Gastroesophageal sphincter (tissue), 4 donors: ENCODE data around the gene TACR1. TPM values are rescaled to one million over a fixed set of nuclear protein-coding genes. Genes with fewer than 3 reads are reported as not detected.
"Not testable (repeated sequence)": the region's sequence is repeated elsewhere in the genome, so short reads cannot be mapped to it uniquely, and the experiment has no call there.

Experiments
- ATAC-seq: fragments of 150-250 bp; one replicate; pipeline ENCODE4 v1.9.1; 2016; ENCODE audit warnings: mild to moderate bottlenecking, moderate library complexity
- H3K27ac ChIP-seq, 4 donors: fragments of 200-600 bp; sonication (generic) in 3 of 4; 1 replicate in 3 of 4; 2 replicates in 1 of 4; pipeline ENCODE4 v1.5.1; 2016 to 2019
- H3K27me3 ChIP-seq: fragments of 200-600 bp; sonication (generic); one replicate; pipeline ENCODE4 v1.5.1; 2019
- H3K36me3 ChIP-seq, 2 donors: fragments of 200-600 bp; sonication (generic); one replicate each; pipeline ENCODE4 v1.5.1; 2019; ENCODE audit warnings: control low read depth in 1 of 2
- H3K4me1 ChIP-seq, 3 donors: fragments of 200-600 bp; sonication (generic); 1 replicate in 2 of 3; 2 replicates in 1 of 3; pipeline ENCODE4 v1.5.1; 2016 to 2019; ENCODE audit warnings: control low read depth in 2 of 3
- H3K4me3 ChIP-seq, 2 donors: fragments of 200-600 bp; sonication (generic); one replicate each; pipeline ENCODE4 v1.5.1; 2019; ENCODE audit warnings: mild to moderate bottlenecking in 1 of 2, moderate library complexity in 1 of 2
- H3K9me3 ChIP-seq, 3 donors: fragments of 200-600 bp; sonication (generic); one replicate each; pipeline ENCODE4 v1.5.1; 2017 to 2019; ENCODE audit warnings: control low read depth in 2 of 3
- EP300 ChIP-seq: sonication (generic); formaldehyde crosslinking; IDR thresholded peaks from one replicate; pipeline ENCODE4 v1.6.1; 2017; ENCODE audit warnings: antibody characterized with exemption, mild to moderate bottlenecking
- POLR2A ChIP-seq, 2 donors: fragments of 450-650 bp; IDR thresholded peaks; one replicate each; pipeline ENCODE4 v1.6.1; 2017; ENCODE audit warnings: antibody characterized with exemption in 2 of 2, mild to moderate bottlenecking in 2 of 2, moderate library complexity in 1 of 2
- POLR2AphosphoS5 ChIP-seq: sonication (generic); formaldehyde crosslinking; IDR thresholded peaks from one replicate; pipeline ENCODE4 v1.6.1; 2017; ENCODE audit warnings: antibody characterized with exemption
- WGBS, 2 donors: methylation state at CpG; one replicate each; pipeline ENCODE4 v1.1.5; 2018; ENCODE audit warnings: low coverage in 1 of 2; 5-methylcytosine and 5-hydroxymethylcytosine counted together
- total RNA-seq, 4 donors: library from RNA; depleted of rRNA; stranded (reverse); fragments of >200 nt; gene quantifications; one replicate each; pipeline ENCODE4 v1.1.0, GENCODE V29; 2016
- TF ChIP-seq, protein P1 (sequence below), 4 experiments: fragments of 200-600 bp in 2 of 4; fragments of 450-650 bp in 2 of 4; sonication (generic) in 1 of 4; IDR thresholded peaks; one replicate each; pipeline ENCODE4 v1.5.1; 2017 to 2019; ENCODE audit warnings: antibody characterized with exemption in 4 of 4, mild to moderate bottlenecking in 2 of 4, moderate library complexity in 2 of 4

Gene TACR1
- total RNA-seq, 4 donors from 2014 or later, result 2.0 to 4.2 (median 2.9) TPM

DNA sequence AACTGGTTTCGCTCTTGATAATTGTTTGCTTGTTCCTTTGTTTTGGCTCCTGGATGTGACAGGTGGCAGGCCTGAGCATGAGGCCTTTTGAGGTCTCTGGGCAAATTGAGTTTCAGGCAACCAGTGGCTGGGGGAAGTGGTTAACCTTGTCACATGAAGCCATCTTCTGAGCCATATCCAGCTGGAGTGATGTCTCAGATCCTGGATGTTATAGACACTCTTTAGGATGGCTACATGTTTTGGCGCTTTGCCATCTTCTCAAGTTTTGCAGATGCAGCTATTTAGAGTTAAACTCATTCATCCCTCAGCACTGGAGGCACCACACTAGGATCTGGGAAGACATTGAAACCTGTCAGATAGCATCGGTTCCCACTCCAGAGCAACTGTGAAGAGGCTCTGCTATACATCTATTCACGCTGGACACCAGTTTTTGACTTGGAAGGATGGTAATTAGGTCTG, 25.3 kb upstream of the TACR1 start:
- TF ChIP-seq, protein P1, sequence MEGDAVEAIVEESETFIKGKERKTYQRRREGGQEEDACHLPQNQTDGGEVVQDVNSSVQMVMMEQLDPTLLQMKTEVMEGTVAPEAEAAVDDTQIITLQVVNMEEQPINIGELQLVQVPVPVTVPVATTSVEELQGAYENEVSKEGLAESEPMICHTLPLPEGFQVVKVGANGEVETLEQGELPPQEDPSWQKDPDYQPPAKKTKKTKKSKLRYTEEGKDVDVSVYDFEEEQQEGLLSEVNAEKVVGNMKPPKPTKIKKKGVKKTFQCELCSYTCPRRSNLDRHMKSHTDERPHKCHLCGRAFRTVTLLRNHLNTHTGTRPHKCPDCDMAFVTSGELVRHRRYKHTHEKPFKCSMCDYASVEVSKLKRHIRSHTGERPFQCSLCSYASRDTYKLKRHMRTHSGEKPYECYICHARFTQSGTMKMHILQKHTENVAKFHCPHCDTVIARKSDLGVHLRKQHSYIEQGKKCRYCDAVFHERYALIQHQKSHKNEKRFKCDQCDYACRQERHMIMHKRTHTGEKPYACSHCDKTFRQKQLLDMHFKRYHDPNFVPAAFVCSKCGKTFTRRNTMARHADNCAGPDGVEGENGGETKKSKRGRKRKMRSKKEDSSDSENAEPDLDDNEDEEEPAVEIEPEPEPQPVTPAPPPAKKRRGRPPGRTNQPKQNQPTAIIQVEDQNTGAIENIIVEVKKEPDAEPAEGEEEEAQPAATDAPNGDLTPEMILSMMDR (IDR thresholded peaks at IDR 0.05), result no peak
- TF ChIP-seq EP300, result no peak
- TF ChIP-seq POLR2AphosphoS5, result no peak
- TF ChIP-seq POLR2A (IDR thresholded peaks at IDR 0.05), result no peak
- ATAC-seq, result no peak
- WGBS, 2 donors, result 83 to 90% methylated on average over 3 to 4 of the region's 4 CpGs
- Histone ChIP-seq H3K27me3 (no peaks in the 10 kb centered on the region), H3K27ac (no peak overlapping the region), H3K4me1 (no peaks in the 10 kb centered on the region), H3K36me3 (no peaks in the 10 kb centered on the region), H3K9me3 (no peaks in the 10 kb centered on the region), H3K4me3 (no peak overlapping the region)

DNA sequence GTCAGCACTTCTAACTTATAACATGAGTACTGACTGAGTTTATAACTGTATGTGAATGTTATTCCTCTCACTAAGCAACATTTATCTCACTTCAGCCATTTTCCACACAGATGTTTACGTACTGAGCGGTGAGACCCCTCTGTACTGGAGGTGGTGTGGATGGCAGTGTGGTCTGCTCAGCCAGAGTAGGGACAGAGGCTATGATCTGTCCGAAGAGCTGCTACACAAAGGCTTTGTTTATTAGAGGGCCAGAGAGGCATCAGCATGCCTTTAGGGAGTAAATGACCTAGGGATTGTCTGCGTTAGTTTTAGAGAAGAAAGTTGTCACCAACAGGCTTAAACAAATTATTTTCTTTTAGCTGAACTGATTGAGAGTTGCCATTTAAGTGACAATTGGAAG, 23.2 kb upstream of the TACR1 start:
- no peak overlapping the region for H3K4me3 ChIP-seq
- no peaks in the 10 kb centered on the region for H3K36me3 ChIP-seq
- no peak for ATAC-seq
- no peaks in the 10 kb centered on the region for H3K9me3 ChIP-seq
- H3K27me3 ChIP-seq, result no peaks in the 10 kb centered on the region
- no peak overlapping the region for H3K27ac ChIP-seq
- H3K4me1 ChIP-seq, result no peaks in the 10 kb centered on the region
- 58 to 70% methylated on average over 2 to 4 of the region's 4 CpGs for WGBS, 2 donors
- TF ChIP-seq POLR2AphosphoS5, result no peak

DNA sequence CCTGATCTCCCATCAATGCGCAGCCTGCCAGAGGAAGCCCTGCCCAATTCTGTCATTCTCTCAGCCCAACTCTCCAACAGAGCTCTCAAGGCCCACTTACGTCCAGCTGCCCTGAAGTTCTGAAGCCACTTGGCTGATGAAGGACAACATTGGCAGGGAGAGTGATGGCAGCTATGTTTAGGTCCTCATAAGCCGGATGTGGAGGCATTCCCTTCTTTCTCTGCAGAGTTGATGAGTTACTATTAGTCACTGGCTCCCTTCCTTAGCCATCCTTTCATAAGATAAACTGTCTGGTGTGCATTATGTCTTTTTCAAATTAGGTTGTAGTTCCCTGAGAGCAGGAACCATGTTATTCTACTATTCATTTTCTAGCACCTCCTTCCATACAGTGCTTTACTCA, 22.5 kb upstream of the TACR1 start:
- 50 to 85% methylated on average over 1 to 3 of the region's 3 CpGs for WGBS, 2 donors

GRCh38 chr2:75219213-75219612, 19.9 kb upstream of the TACR1 start:
- H3K27ac ChIP-seq, ATAC-seq, H3K4me3 ChIP-seq, H3K9me3 ChIP-seq, H3K27me3 ChIP-seq, H3K4me1 ChIP-seq, H3K36me3 ChIP-seq: not testable (repeated sequence)
- WGBS, 2 donors, result 86% methylated on average over 4 of the region's 4 CpGs; no CpG with 5 or more reads in 1 of the 2 donors

More for the DNA sequence above, 22.5 kb upstream of the TACR1 start:
- no peaks in the 10 kb centered on the region for H3K36me3 ChIP-seq
- ATAC-seq, result no peak
- H3K4me1 ChIP-seq, result no peaks in the 10 kb centered on the region
- TF ChIP-seq, protein P1 (IDR thresholded peaks at IDR 0.05), result no peak
- TF ChIP-seq EP300 (no peak), POLR2AphosphoS5 (no peak), POLR2A (IDR thresholded peaks at IDR 0.05) (no peak)
- no peak overlapping the region for H3K4me3 ChIP-seq
- H3K27me3 ChIP-seq, result no peaks in the 10 kb centered on the region
- no peak overlapping the region for H3K27ac ChIP-seq
- no peaks in the 10 kb centered on the region for H3K9me3 ChIP-seq

GRCh38 chr2:75211266-75211770, 12.0 kb upstream of the TACR1 start:
- Histone ChIP-seq H3K4me1 (no peaks in the 10 kb centered on the region), H3K36me3 (no peaks in the 10 kb centered on the region), H3K4me3 (no peak overlapping the region), H3K27me3 (no peaks in the 10 kb centered on the region), H3K9me3 (no peaks in the 10 kb centered on the region), H3K27ac (no peak overlapping the region)
- no peak for ATAC-seq
- 33 to 67% methylated on average over 1 of the region's 1 CpG for WGBS, 2 donors
- TF ChIP-seq, protein P1 (IDR thresholded peaks at IDR 0.05), result no peak
- TF ChIP-seq POLR2AphosphoS5 (no peak), EP300 (no peak), POLR2A (IDR thresholded peaks at IDR 0.05) (no peak)

GRCh38 chr2:75210409-75210808, 11.1 kb upstream of the TACR1 start:
- no peak overlapping the region for H3K4me3 ChIP-seq
- no peak overlapping the region for H3K27ac ChIP-seq
- no peaks in the 10 kb centered on the region for H3K9me3 ChIP-seq
- no CpG with 5 or more reads among the region's 3 CpGs for WGBS, 2 donors
- TF ChIP-seq EP300 (no peak), POLR2AphosphoS5 (no peak), POLR2A (IDR thresholded peaks at IDR 0.05) (no peak)
- TF ChIP-seq, protein P1 (IDR thresholded peaks at IDR 0.05), result no peak
- no peak for ATAC-seq
- no peaks in the 10 kb centered on the region for H3K27me3 ChIP-seq
- no peaks in the 10 kb centered on the region for H3K36me3 ChIP-seq
- no peaks in the 10 kb centered on the region for H3K4me1 ChIP-seq
